PFSK-1 (cell line): ENCODE results near the gene AMBRA1.

ENCODE experiments used
- POLR2AphosphoS5 ChIP-seq: IDR thresholded peaks from 2 replicates; pipeline ENCODE4 v1.6.1; 2012; ENCODE audit warnings: low read depth, mild to moderate bottlenecking, control low read depth, low read length, moderate library complexity
- REST ChIP-seq, 2 experiments: IDR thresholded peaks; 2 replicates each; pipeline versions ENCODE4 v1.6.1 to v1.8.0; 2011 to 2012; ENCODE audit warnings: low read depth in 2 of 2, low read length in 2 of 2, control low read depth in 1 of 2, inconsistent platforms in 1 of 2, mild to moderate bottlenecking in 1 of 2, moderate library complexity in 1 of 2; ENCODE audit not compliant: insufficient read depth in 1 of 2

GRCh38 chr11:46522682-46523281 is 71.0 kb downstream of the AMBRA1 start:
- no peak for TF ChIP-seq POLR2AphosphoS5
- TF ChIP-seq REST (IDR thresholded peaks at IDR 0.05; ENCODE audit: insufficient read depth in 1 of 2, low read depth in 2 of 2, low read length in 2 of 2) = no peak
